Stomach (tissue), 19 donors: ENCODE results near the gene GPAT2. TPM values are rescaled to one million over a fixed set of nuclear protein-coding genes. Genes with fewer than 3 reads are reported as not detected.
"Not testable (repeated sequence)": the region's sequence is repeated elsewhere in the genome, so short reads cannot be mapped to it uniquely, and the experiment has no call there.

Source experiments
- DNase-seq, 2 donors: peaks; one replicate each; pipeline versions ENCODE4 v3.0.0 to v3.0.0-alpha.2; 2013 to 2019
- H3K27ac ChIP-seq, 5 donors: fragments of 200-600 bp in 4 of 5; sonication (generic) in 4 of 5; one replicate each; pipeline ENCODE4 v1.5.1; 2013 to 2019; ENCODE audit warnings: mild to moderate bottlenecking in 1 of 5, moderate library complexity in 1 of 5
- H3K27me3 ChIP-seq, 3 donors: fragments of 200-600 bp; sonication (generic); one replicate each; pipeline ENCODE4 v1.5.1; 2017 to 2019; ENCODE audit warnings: mixed run types in 1 of 3
- H3K36me3 ChIP-seq, 4 donors: fragments of 200-600 bp; sonication (generic); 1 replicate in 3 of 4; 2 replicates in 1 of 4; pipeline ENCODE4 v1.5.1; 2016 to 2019
- H3K4me1 ChIP-seq, 4 donors: fragments of 200-600 bp; sonication (generic); one replicate each; pipeline ENCODE4 v1.5.1; 2016 to 2019
- H3K4me3 ChIP-seq, 4 donors: fragments of 200-600 bp; sonication (generic) in 3 of 4; one replicate each; pipeline ENCODE4 v1.5.1; 2016 to 2019; ENCODE audit warnings: mild to moderate bottlenecking in 1 of 4
- H3K9me3 ChIP-seq, 4 donors: fragments of 200-600 bp; sonication (generic); one replicate each; pipeline ENCODE4 v1.5.1; 2016 to 2019
- CTCF ChIP-seq, 7 experiments: fragments of 450-650 bp in 4 of 7; fragments of 200-600 bp in 3 of 7; sonication (generic) in 3 of 7; IDR thresholded peaks; one replicate each; pipeline ENCODE4 v1.5.1; 2016 to 2019; ENCODE audit warnings: antibody characterized with exemption in 7 of 7, control low read depth in 2 of 7, mild to moderate bottlenecking in 1 of 7
- EP300 ChIP-seq: sonication (generic); formaldehyde crosslinking; IDR thresholded peaks from one replicate; pipeline ENCODE4 v1.6.1; 2017; ENCODE audit warnings: antibody characterized with exemption
- POLR2A ChIP-seq, 4 donors: fragments of 450-650 bp; IDR thresholded peaks; one replicate each; pipeline ENCODE4 v1.6.1; 2016; ENCODE audit warnings: antibody characterized with exemption in 4 of 4, control low read depth in 2 of 4, mild to moderate bottlenecking in 1 of 4, moderate library complexity in 1 of 4
- POLR2AphosphoS5 ChIP-seq, 3 donors: sonication (generic); formaldehyde crosslinking; IDR thresholded peaks; one replicate each; pipeline ENCODE4 v1.6.1; 2016; ENCODE audit warnings: antibody characterized with exemption in 3 of 3
- WGBS, 5 donors: extraction: QIAGEN DNeasy Blood & Tissue Kit in 3 of 5; methylation state at CpG; one replicate each; pipeline versions ENCODE4 v1.1.5 to v1.1.7; 2013 to 2018; 5-methylcytosine and 5-hydroxymethylcytosine counted together
- intact Hi-C: fragments of 100-400 bp; cut with DNase I; formaldehyde crosslinking; loops from one replicate; pipeline ENCODE4 v1.15.1; 2023; ENCODE audit warnings: low total_unique reads
- long read RNA-seq, 10 donors: transcript quantifications; one replicate each; lab custom pipeline, GENCODE V29; 2026
- polyA plus RNA-seq, 3 donors: library from polyadenylated mRNA; stranded (reverse); fragments of 200-250 nt; gene quantifications; one replicate each; pipeline ENCODE4 v1.2.3, GENCODE V29; 2013
- total RNA-seq, 5 donors: library from RNA; depleted of rRNA; stranded (reverse); fragments of >200 nt; gene quantifications; one replicate each; pipeline versions ENCODE4 v1.1.0 to v1.2.3, GENCODE V29; 2014 to 2016
- donor health status: healthy with polysubstance abuse.
- donor health status: Bipolar disorder and iron deficiency.
- donor health status: healthy.

The GPAT2 gene
- total RNA-seq (10 to 100 TPM in 1 of 5 donors, 1 to 10 TPM in 4; 2.6 to 13.6 (median 5.0) TPM), polyA plus RNA-seq (1 to 10 TPM in 2 of 3 donors, under 1 TPM in 1; 0.37 to 3.8 (median 3.7) TPM)
- long read RNA-seq, donor 1: 0 reads
- long read RNA-seq, donor 2: 0 reads
- long read RNA-seq, donor 3: 0 reads
- long read RNA-seq, donor 4: 0 reads
- long read RNA-seq, donor 5: 0 reads
- long read RNA-seq, donor 6: 0 reads
- long read RNA-seq, donor 7: 0 reads
- long read RNA-seq, donor 8: 0 reads
- long read RNA-seq, donor 9, partial matches to known transcripts: 18 of 18 reads
- long read RNA-seq, donor 9, other reads (novel, unspliced or antisense): 0 of 18 reads
- long read RNA-seq, donor 10: 0 reads

- WGBS, 5 donors: no CpG with 5 or more reads among the region's 34 CpGs
- H3K27me3 ChIP-seq, H3K36me3 ChIP-seq, H3K4me3 ChIP-seq, H3K4me1 ChIP-seq, H3K27ac ChIP-seq, DNase-seq, intact Hi-C loops, H3K9me3 ChIP-seq: not testable (repeated sequence)
These were observed at the start of gene GPAT2 for GRCh38 chr2:96034792-96035191. GPAT2 (minus strand) TSS chr2:96034916; CDS start chr2:96032359, 2,557 bp downstream.

- intact Hi-C loops: no loop called here
- Histone ChIP-seq H3K4me3 (no peak overlapping the region), H3K27me3 (peaks cover 0 to 4% (median 0%) of the 10 kb centered on the region in 3 donors), H3K4me1 (peaks cover 0 to 2% (median 1%) of the 10 kb centered on the region in 4 donors), H3K27ac (no peak overlapping the region), H3K9me3 (no peaks in the 10 kb centered on the region), H3K36me3 (no peaks in the 10 kb centered on the region)
- 88 to 91% (median 90%) methylated on average over 21 to 22 of the region's 22 CpGs for WGBS, 5 donors
- DNase-seq: no peak
- no peak for TF ChIP-seq POLR2A (IDR thresholded peaks at IDR 0.05)
- no peak for TF ChIP-seq EP300
- no peak for TF ChIP-seq CTCF (IDR thresholded peaks at IDR 0.05)
- no peak for TF ChIP-seq POLR2AphosphoS5 (IDR thresholded peaks at IDR 0.05)
These were observed 49.5 kb upstream of the GPAT2 start for GRCh38 chr2:96083989-96084857.

DNA sequence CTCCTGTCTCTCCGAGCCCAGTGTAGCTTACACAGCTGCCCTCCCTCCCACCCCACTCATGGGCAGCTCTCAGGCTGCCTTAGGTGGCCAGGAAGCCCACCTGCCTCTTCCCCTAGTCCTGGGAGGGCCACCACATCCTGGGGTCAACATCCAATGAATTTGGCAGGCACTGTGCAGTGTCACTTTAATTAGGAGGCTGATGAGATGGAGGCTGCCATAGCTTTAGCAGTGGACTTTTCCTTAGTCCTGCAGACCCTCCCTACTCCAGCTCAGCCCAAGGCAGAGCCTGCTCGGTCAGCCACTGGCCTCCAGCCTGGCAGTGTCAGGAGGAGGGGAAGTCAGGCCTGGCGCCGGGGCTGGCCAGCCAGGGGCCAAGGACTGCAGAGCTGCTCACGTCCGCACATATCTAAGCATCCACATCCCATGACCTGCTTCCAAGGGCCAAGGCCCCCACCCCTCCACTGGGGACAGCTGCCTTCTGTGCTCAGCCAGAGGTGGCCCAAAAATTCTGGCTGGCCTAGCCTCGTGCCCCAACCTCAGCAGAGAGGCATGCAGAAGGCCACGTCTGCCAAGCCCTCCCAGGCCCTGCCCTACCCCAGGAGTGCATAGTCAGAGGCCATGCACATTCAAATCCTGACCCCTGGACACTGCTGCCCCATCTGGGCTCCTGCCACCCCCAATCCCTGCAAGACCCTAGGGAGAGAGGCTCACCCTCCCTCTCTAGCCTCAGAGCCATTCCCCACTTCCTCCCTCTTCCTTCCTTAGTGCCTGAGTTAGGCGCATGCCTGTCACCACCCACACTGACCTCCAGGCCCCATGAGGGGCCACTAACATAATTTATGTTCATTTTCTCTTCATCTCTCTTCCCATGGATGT lies 48.6 kb upstream of the GPAT2 start:
- Histone ChIP-seq H3K36me3 (no peaks in the 10 kb centered on the region), H3K4me1 (no peaks in the 10 kb centered on the region), H3K27me3 (peaks cover 0 to 4% (median 0%) of the 10 kb centered on the region in 3 donors), H3K4me3 (no peak overlapping the region), H3K9me3 (no peaks in the 10 kb centered on the region), H3K27ac (peak overlapping the region in 1 of 5 donors; percentile 8)
- DNase-seq: no peak
- intact Hi-C loops: no loop called here
- TF ChIP-seq EP300 (no peak), POLR2A (IDR thresholded peaks at IDR 0.05) (no peak), CTCF (IDR thresholded peaks at IDR 0.05) (no peak), POLR2AphosphoS5 (IDR thresholded peaks at IDR 0.05) (no peak)
- WGBS, 5 donors: 80 to 92% (median 86%) methylated on average over 3 to 9 of the region's 9 CpGs

DNA sequence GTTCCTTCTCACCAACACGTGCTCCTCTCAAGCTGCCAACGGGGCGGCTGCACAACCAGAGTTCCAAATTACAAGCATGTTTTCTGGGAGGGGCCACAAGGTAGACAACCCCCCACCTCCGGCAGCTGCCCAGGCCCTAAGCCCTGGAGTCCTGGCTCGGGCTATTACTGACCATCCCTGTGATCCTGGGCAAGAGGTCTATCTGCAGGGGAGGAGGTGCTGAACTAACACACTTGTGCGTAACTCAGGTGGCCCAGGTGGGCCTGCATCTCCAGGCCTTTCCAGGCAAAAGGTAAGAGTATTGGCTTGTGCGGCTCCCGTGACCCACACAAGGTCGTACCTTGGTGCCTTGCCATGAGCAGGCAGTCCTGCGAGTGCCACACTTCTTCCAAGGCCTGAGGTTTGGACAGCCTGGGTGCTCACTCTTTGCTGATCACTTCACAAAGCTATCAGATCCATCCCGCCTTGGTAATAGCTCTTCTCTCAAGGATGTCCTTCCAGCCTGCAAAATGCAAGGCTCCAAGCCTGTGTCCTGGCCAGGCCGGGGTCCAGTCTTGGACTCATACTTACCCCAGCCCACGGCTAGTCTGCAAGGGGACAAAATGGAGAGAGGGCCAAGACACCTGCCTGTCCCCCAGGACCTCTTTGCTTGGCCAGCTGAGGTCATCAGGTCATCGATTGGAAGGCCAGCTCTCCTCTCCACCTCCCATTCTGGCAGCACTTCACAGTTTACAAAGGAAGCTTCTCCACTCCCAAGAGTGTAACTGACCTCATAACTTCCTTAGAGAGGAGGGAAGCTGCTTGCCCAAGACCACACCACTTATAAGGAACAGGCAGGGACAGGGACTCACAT lies 47.7 kb upstream of the GPAT2 start:
- intact Hi-C loops: no loop called here
- TF ChIP-seq POLR2AphosphoS5 (IDR thresholded peaks at IDR 0.05) (no peak), CTCF (IDR thresholded peaks at IDR 0.05) (no peak), POLR2A (IDR thresholded peaks at IDR 0.05) (no peak), EP300 (no peak)
- 83 to 94% (median 92%) methylated on average over 13 to 14 of the region's 14 CpGs for WGBS, 5 donors
- H3K9me3 ChIP-seq: no peaks in the 10 kb centered on the region
- no peaks in the 10 kb centered on the region for H3K4me1 ChIP-seq
- H3K36me3 ChIP-seq: no peaks in the 10 kb centered on the region
- DNase-seq: no peak
- no peak overlapping the region for H3K4me3 ChIP-seq
- H3K27ac ChIP-seq: peak overlapping the region in 1 of 5 donors; percentile 8
- peaks cover 0 to 4% (median 0%) of the 10 kb centered on the region in 3 donors for H3K27me3 ChIP-seq
